ENCODE measurements around the gene FCSK. TPM values are rescaled to one million over a fixed set of nuclear protein-coding genes. Genes with fewer than 3 reads are reported as not detected.

The FCSK gene
- total and polyA plus RNA-seq, 2 of the 13 experiments (the other 11 are each of a cell fraction or from before 2014, with no cell fraction given), result 9.1 to 19.2 TPM

GRCh38 chr16:70454222-70455034 lies at the start of gene FCSK (continued):
- TF ChIP-seq ZNF646 (CRISPR knock-in tag; IDR thresholded peaks at IDR 0.05) (peak; percentile 57), BCL6 (CRISPR knock-in tag; IDR thresholded peaks at IDR 0.05) (peak; percentile 50), ZBTB4 (CRISPR knock-in tag; IDR thresholded peaks at IDR 0.05; ENCODE audit: borderline replicate concordance) (peak; percentile 86; the same call in 1 of the 2 replicates), KDM2A (CRISPR knock-in tag; IDR thresholded peaks at IDR 0.05; ENCODE audit: borderline replicate concordance, low read depth) (peak; percentile 93), NFYB (CRISPR knock-in tag; IDR thresholded peaks at IDR 0.05) (peak; percentile 58; the same call in 1 of the 2 replicates), DNMT1 (CRISPR knock-in tag; IDR thresholded peaks at IDR 0.05) (no peak), BCL3 (CRISPR knock-in tag; IDR thresholded peaks at IDR 0.05) (peak; percentile 79; the same call in 1 of the 2 replicates), ZNF30 (CRISPR knock-in tag; IDR thresholded peaks at IDR 0.05) (peak; percentile 18; the same call in 1 of the 2 replicates), ZBTB44 (CRISPR knock-in tag; IDR thresholded peaks at IDR 0.05) (peak; percentile 63; the same call in 1 of the 2 replicates), TCF12 (IDR thresholded peaks at IDR 0.05) (no peak), TCF12 (CRISPR knock-in tag; IDR thresholded peaks at IDR 0.05) (peak; percentile 95; the same call in 1 of the 2 replicates), ZNF350 (CRISPR knock-in tag; IDR thresholded peaks at IDR 0.05; ENCODE audit: borderline replicate concordance, low read depth) (peak; percentile 88; the same call in 1 of the 2 replicates), MTA1 (CRISPR knock-in tag; IDR thresholded peaks at IDR 0.05; ENCODE audit: borderline replicate concordance) (peak; percentile 91; the same call in 1 of the 2 replicates), AHR (CRISPR knock-in tag; IDR thresholded peaks at IDR 0.05) (peak; percentile 88)

All from HepG2 (cell line).